CD4-positive, alpha-beta T cell (primary cell): ENCODE results near the gene MYH6. TPM values are rescaled to one million over a fixed set of nuclear protein-coding genes. Genes with fewer than 3 reads are reported as not detected.
A peak's percentile ranks its signal among the peaks of the same experiment; 100 is the strongest.

Source experiments
- ATAC-seq: fragments of 200-7000 bp; cut with Tn5 transposase; one replicate; pipeline ENCODE4 v1.10.0; 2022; ENCODE audit warnings: mild to moderate bottlenecking; ENCODE audit not compliant: poor library complexity
- CTCF ChIA-PET: fragments of 350-600 bp; sonication (Branson Sonifier 250); formaldehyde crosslinking; loops from one replicate; lab custom pipeline; 2021; ENCODE audit warnings: antibody characterized with exemption, inconsistent platforms; lab: Charles Lee
- POLR2A ChIA-PET: fragments of 350-600 bp; sonication (Branson Sonifier 250); formaldehyde crosslinking; loops from one replicate; lab custom pipeline; 2021; ENCODE audit warnings: antibody characterized with exemption, inconsistent platforms; lab: Charles Lee
- DNase-seq, 14 experiments: peaks; one replicate each; pipeline ENCODE4 v3.0.0-alpha.2; 2013 to 2020; ENCODE audit warnings: mixed read lengths in 2 of 14
- H3K27ac ChIP-seq, 2 donors: one replicate each; pipeline versions ENCODE4 v1.5.1 to v1.7.0; 2013; ENCODE audit warnings: low read length in 2 of 2, low read depth in 1 of 2, mild to moderate bottlenecking in 1 of 2
- H3K27me3 ChIP-seq, 2 experiments: 1 replicate in 1 of 2; 2 replicates in 1 of 2; pipeline versions ENCODE4 v1.6.1 to v1.7.0; 2013; ENCODE audit warnings: low read length in 2 of 2, control low read depth in 1 of 2, mild to moderate bottlenecking in 1 of 2, moderate library complexity in 1 of 2; ENCODE audit not compliant: insufficient read depth in 2 of 2, control insufficient read depth in 1 of 2
- H3K36me3 ChIP-seq: one replicate; pipeline ENCODE4 v1.6.1; 2013; ENCODE audit warnings: low read length, control low read depth; ENCODE audit not compliant: insufficient read depth
- H3K4me1 ChIP-seq: one replicate; pipeline ENCODE4 v1.6.1; 2013; ENCODE audit warnings: low read length, control low read depth; ENCODE audit not compliant: insufficient read depth
- H3K4me3 ChIP-seq: one replicate; pipeline ENCODE4 v1.5.1; 2013; ENCODE audit warnings: mild to moderate bottlenecking, low read length, moderate library complexity
- H3K9me3 ChIP-seq, 2 experiments: 1 replicate in 1 of 2; 2 replicates in 1 of 2; pipeline versions ENCODE4 v1.6.1 to v1.7.0; 2013; ENCODE audit warnings: low read length in 2 of 2, mild to moderate bottlenecking in 2 of 2, control low read depth in 1 of 2, moderate library complexity in 1 of 2; ENCODE audit not compliant: control insufficient read depth in 1 of 2, insufficient read depth in 1 of 2
- H3K27ac Mint-ChIP-seq: one replicate; pipeline ENCODE4 v1.8.0; 2020; ENCODE audit warnings: mixed read lengths
- H3K27me3 Mint-ChIP-seq: one replicate; pipeline ENCODE4 v1.8.0; 2021; ENCODE audit warnings: mixed read lengths
- H3K36me3 Mint-ChIP-seq: one replicate; pipeline ENCODE4 v1.8.0; 2021; ENCODE audit warnings: low read depth, mixed read lengths
- H3K4me1 Mint-ChIP-seq: one replicate; pipeline ENCODE4 v1.8.0; 2021; ENCODE audit warnings: low read depth, mixed read lengths
- H3K4me3 Mint-ChIP-seq: one replicate; pipeline ENCODE4 v1.8.0; 2020; ENCODE audit warnings: mild to moderate bottlenecking, mixed read lengths
- H3K9me3 Mint-ChIP-seq: one replicate; pipeline ENCODE4 v1.8.0; 2020; ENCODE audit warnings: mixed read lengths
- CTCF ChIP-seq: fragments of 200-600 bp; IDR thresholded peaks from one replicate; pipeline ENCODE4 v1.8.0; 2022; ENCODE audit warnings: antibody characterized with exemption, mild to moderate bottlenecking
- intact Hi-C, 2 experiments: fragments of 100-400 bp; cut with DNase I in 1 of 2; cut with micrococcal nuclease in 1 of 2; formaldehyde crosslinking; loops; one replicate each; pipeline versions ENCODE4 v1.15.1 to v1.9.0; 2023 to 2025; cut with DNase I, micrococcal nuclease
- total RNA-seq, 174 experiments: library from RNA in 2 of 174; stranded (reverse) in 2 of 174; gene quantifications; one replicate each; pipeline ENCODE4 v1.2.3 and lab custom pipeline; 2021 to 2026

MYH6 gene
- total RNA-seq, 2 experiments from 2014 or later = not detected

- POLR2A ChIA-PET = no interaction called here
- H3K27me3 ChIP-seq = peaks cover 4 to 14% of the 10 kb centered on the region in 2 experiments
- no peak overlapping the region for H3K27ac ChIP-seq
- no peak overlapping the region for H3K4me3 ChIP-seq
- TF ChIP-seq CTCF = no peak
- intact Hi-C loops = no loop called here
- ATAC-seq (no peak), DNase-seq (no peak)
- no peak overlapping the region for H3K27ac Mint-ChIP-seq
- CTCF ChIA-PET = no interaction called here
- peaks cover 7% of the 10 kb centered on the region for H3K36me3 Mint-ChIP-seq
- peaks cover 0 to 3% of the 10 kb centered on the region in 2 experiments for H3K9me3 ChIP-seq
- peaks cover 15% of the 10 kb centered on the region for H3K4me1 ChIP-seq
- H3K27me3 Mint-ChIP-seq = peaks cover 29% of the 10 kb centered on the region
- peaks cover 5% of the 10 kb centered on the region for H3K4me1 Mint-ChIP-seq
- peak overlapping the region; percentile 40 for H3K4me3 Mint-ChIP-seq
- H3K9me3 Mint-ChIP-seq = no peaks in the 10 kb centered on the region
- no peaks in the 10 kb centered on the region for H3K36me3 ChIP-seq
Measured at GRCh38 chr14:23349156-23349845, 58.8 kb downstream of the MYH6 start.

- ATAC-seq (no peak), DNase-seq (no peak)
- Mint-ChIP-seq H3K4me3 (no peak overlapping the region), H3K9me3 (no peaks in the 10 kb centered on the region), H3K27ac (no peak overlapping the region), H3K36me3 (peaks cover 7% of the 10 kb centered on the region), H3K4me1 (peaks cover 5% of the 10 kb centered on the region), H3K27me3 (peaks cover 19% of the 10 kb centered on the region)
- no peak overlapping the region for H3K27ac ChIP-seq
- TF ChIP-seq CTCF = no peak
- H3K27me3 ChIP-seq = peaks cover 1 to 9% of the 10 kb centered on the region in 2 experiments
- POLR2A ChIA-PET = no interaction called here
- intact Hi-C loops = no loop called here
- no peak overlapping the region for H3K4me3 ChIP-seq
- peaks cover 0 to 3% of the 10 kb centered on the region in 2 experiments for H3K9me3 ChIP-seq
- CTCF ChIA-PET = no interaction called here
- peaks cover 15% of the 10 kb centered on the region for H3K4me1 ChIP-seq
- H3K36me3 ChIP-seq = no peaks in the 10 kb centered on the region
Measured at GRCh38 chr14:23348297-23348655, 59.8 kb downstream of the MYH6 start.

- Histone ChIP-seq H3K4me1 (peaks cover 11% of the 10 kb centered on the region), H3K27ac (no peak overlapping the region), H3K9me3 (peaks cover 0 to 3% of the 10 kb centered on the region in 2 experiments), H3K27me3 (peaks cover 0 to 7% of the 10 kb centered on the region in 2 experiments), H3K4me3 (no peak overlapping the region), H3K36me3 (no peaks in the 10 kb centered on the region)
- H3K9me3 Mint-ChIP-seq = no peaks in the 10 kb centered on the region
- ChIA-PET POLR2A (no interaction called here), CTCF (no interaction called here)
- intact Hi-C loops = no loop called here
- TF ChIP-seq CTCF = no peak
- H3K27ac Mint-ChIP-seq = no peak overlapping the region
- H3K4me3 Mint-ChIP-seq = no peak overlapping the region
- no peak for DNase-seq
- H3K4me1 Mint-ChIP-seq = no peaks in the 10 kb centered on the region
- peaks cover 17% of the 10 kb centered on the region for H3K27me3 Mint-ChIP-seq
- peaks cover 7% of the 10 kb centered on the region for H3K36me3 Mint-ChIP-seq
- ATAC-seq = no peak
Measured at GRCh38 chr14:23347406-23348296, 60.4 kb downstream of the MYH6 start.
